Loucy (cell line): Measurements from ENCODE around the gene ELOVL4.

Experiments
- H2AFZ ChIP-seq: fragments of 200-600 bp; sonication (generic); 2 replicates; pipeline ENCODE4 v1.6.0; 2016; ENCODE audit warnings: antibody characterized with exemption, mild to moderate bottlenecking, low read length, moderate library complexity
- H3F3A ChIP-seq: fragments of 200-600 bp; 2 replicates; pipeline ENCODE4 v1.6.0; 2016; ENCODE audit warnings: antibody characterized with exemption, low read depth, mild to moderate bottlenecking
- H3K27me3 ChIP-seq: fragments of 200-600 bp; sonication (generic); 2 replicates; pipeline ENCODE4 v1.6.1; 2014; ENCODE audit warnings: low read length, mild to moderate bottlenecking; ENCODE audit not compliant: insufficient read depth, poor library complexity, severe bottlenecking
- H3K36me3 ChIP-seq: fragments of 200-600 bp; sonication (generic); 2 replicates; pipeline ENCODE4 v1.6.1; 2016; ENCODE audit warnings: low read length; ENCODE audit not compliant: insufficient read depth
- H3K4me1 ChIP-seq: fragments of 200-600 bp; sonication (generic); 2 replicates; pipeline ENCODE4 v1.5.1; 2014; ENCODE audit warnings: low read length, mild to moderate bottlenecking; ENCODE audit not compliant: insufficient read depth, poor library complexity, severe bottlenecking
- H3K4me2 ChIP-seq: fragments of 200-600 bp; sonication (generic); 2 replicates; pipeline ENCODE4 v1.6.0; 2014; ENCODE audit warnings: antibody characterized with exemption, low read length, low read depth, mild to moderate bottlenecking; ENCODE audit not compliant: poor library complexity, severe bottlenecking
- H3K4me3 ChIP-seq: fragments of 200-600 bp; sonication (generic); 2 replicates; pipeline ENCODE4 v1.5.1; 2014; ENCODE audit warnings: low read length, mild to moderate bottlenecking, mixed read lengths; ENCODE audit not compliant: poor library complexity, severe bottlenecking
- H3K79me2 ChIP-seq: fragments of 200-600 bp; sonication (generic); 2 replicates; pipeline ENCODE4 v1.6.1; 2014; ENCODE audit warnings: low read length; ENCODE audit not compliant: insufficient read depth
- H3K9ac ChIP-seq: fragments of 200-600 bp; sonication (generic); 2 replicates; pipeline ENCODE4 v1.6.0; 2014; ENCODE audit warnings: mild to moderate bottlenecking, low read depth, low read length, moderate library complexity; ENCODE audit not compliant: poor library complexity, severe bottlenecking
- H3K9me2 ChIP-seq: fragments of 200-600 bp; sonication (generic); replicated peaks from 2 replicates; pipeline ENCODE4 v1.6.1; 2016; ENCODE audit warnings: low read depth, low read length, mixed read lengths
- H3K9me3 ChIP-seq: fragments of 200-600 bp; sonication (generic); 2 replicates; pipeline ENCODE4 v1.6.1; 2014; ENCODE audit warnings: mild to moderate bottlenecking, antibody characterized with exemption, low read length, low read depth; ENCODE audit not compliant: insufficient read depth
- H4K20me1 ChIP-seq: fragments of 200-600 bp; sonication (generic); 2 replicates; pipeline ENCODE4 v1.6.0; 2014; ENCODE audit warnings: antibody characterized with exemption, low read length, mild to moderate bottlenecking; ENCODE audit not compliant: insufficient read depth, poor library complexity, severe bottlenecking
- CTCF ChIP-seq: fragments of 200-600 bp; sonication (generic); conservative IDR thresholded peaks from 2 replicates; pipeline ENCODE4 v1.5.1; 2014; ENCODE audit warnings: mild to moderate bottlenecking, antibody characterized with exemption, low read length
- EZH2phosphoT487 ChIP-seq: fragments of 200-600 bp; IDR thresholded peaks from 2 replicates; pipeline ENCODE4 v1.6.1; 2018; ENCODE audit warnings: antibody characterized with exemption, mild to moderate bottlenecking, moderate library complexity, borderline replicate concordance

ELOVL4 gene

GRCh38 chr6:79872986-79873385 lies 74.4 kb downstream of the ELOVL4 start:
- no peaks in the 10 kb centered on the region for H3K36me3 ChIP-seq
- no peaks in the 10 kb centered on the region for H3F3A ChIP-seq
- no peak overlapping the region for H2AFZ ChIP-seq
- H3K9me2 ChIP-seq: no peaks in the 10 kb centered on the region
- H3K4me2 ChIP-seq: no peak overlapping the region
- H3K4me1 ChIP-seq: peaks cover 3% of the 10 kb centered on the region
- H3K79me2 ChIP-seq: no peaks in the 10 kb centered on the region
- no peaks in the 10 kb centered on the region for H3K27me3 ChIP-seq
- TF ChIP-seq CTCF (no peak), EZH2phosphoT487 (no peak)
- no peaks in the 10 kb centered on the region for H4K20me1 ChIP-seq
- H3K9me3 ChIP-seq: no peaks in the 10 kb centered on the region
- no peak overlapping the region for H3K9ac ChIP-seq
- no peak overlapping the region for H3K4me3 ChIP-seq

- H3K4me2 ChIP-seq: no peak overlapping the region
- H3K9ac ChIP-seq: no peak overlapping the region
- H3K27me3 ChIP-seq: no peaks in the 10 kb centered on the region
- H3K9me2 ChIP-seq: no peaks in the 10 kb centered on the region
- H3K9me3 ChIP-seq: no peaks in the 10 kb centered on the region
- H2AFZ ChIP-seq: no peak overlapping the region
- no peaks in the 10 kb centered on the region for H4K20me1 ChIP-seq
- TF ChIP-seq CTCF: no peak
- no peak for TF ChIP-seq EZH2phosphoT487
- H3K79me2 ChIP-seq: no peaks in the 10 kb centered on the region
- H3K4me1 ChIP-seq: peaks cover 3% of the 10 kb centered on the region
- no peaks in the 10 kb centered on the region for H3K36me3 ChIP-seq
- H3K4me3 ChIP-seq: no peak overlapping the region
- no peaks in the 10 kb centered on the region for H3F3A ChIP-seq
Measured at GRCh38 chr6:79872303-79872702, 75.0 kb downstream of the ELOVL4 start.

- peak overlapping the region; percentile 71 for H3K4me2 ChIP-seq
- no peak for TF ChIP-seq EZH2phosphoT487
- TF ChIP-seq CTCF: peak; percentile 75
- H3K9me2 ChIP-seq: no peaks in the 10 kb centered on the region
- no peak overlapping the region for H3K9ac ChIP-seq
- peak overlapping the region; percentile 99 for H2AFZ ChIP-seq
- H3K79me2 ChIP-seq: no peaks in the 10 kb centered on the region
- H4K20me1 ChIP-seq: no peaks in the 10 kb centered on the region
- H3K9me3 ChIP-seq: no peaks in the 10 kb centered on the region
- H3K4me3 ChIP-seq: peak overlapping the region; percentile 68
- H3K27me3 ChIP-seq: no peaks in the 10 kb centered on the region
- no peaks in the 10 kb centered on the region for H3F3A ChIP-seq
- H3K4me1 ChIP-seq: peaks cover 3% of the 10 kb centered on the region
- H3K36me3 ChIP-seq: no peaks in the 10 kb centered on the region
Measured at GRCh38 chr6:79869600-79870084, 77.7 kb downstream of the ELOVL4 start.
